GM12873 (cell line): ENCODE data around the gene SLF1.

Experiments
- CTCF ChIP-seq: IDR thresholded peaks from 2 replicates; pipeline ENCODE4 v1.5.1; 2012; ENCODE audit warnings: low read depth, mild to moderate bottlenecking, moderate library complexity, low read length, control low read depth; ENCODE audit not compliant: insufficient read depth; ENCODE audit errors: missing control alignments

SLF1 gene

GRCh38 chr5:94614156-94614805 lies 4.2 kb upstream of the SLF1 start:
- no peak for TF ChIP-seq CTCF

GRCh38 chr5:94615862-94616261 lies 2.6 kb upstream of the SLF1 start:
- no peak for TF ChIP-seq CTCF

GRCh38 chr5:94618029-94618492 lies 408 bp upstream of the SLF1 start:
- TF ChIP-seq CTCF = no peak

GRCh38 chr5:94620256-94620655 lies 1.8 kb downstream of the SLF1 start:
- TF ChIP-seq CTCF = no peak

- TF ChIP-seq CTCF = no peak
These were observed 3.3 kb downstream of the SLF1 start for GRCh38 chr5:94621763-94622162.

GRCh38 chr5:94623011-94623410 lies 4.5 kb downstream of the SLF1 start:
- no peak for TF ChIP-seq CTCF

- TF ChIP-seq CTCF = no peak
These were observed 5.4 kb downstream of the SLF1 start for GRCh38 chr5:94623877-94624276.
